Loucy (cell line): Measurements from ENCODE around the gene PRKN.

ENCODE experiments used
- EZH2phosphoT487 ChIP-seq: fragments of 200-600 bp; IDR thresholded peaks from 2 replicates; pipeline ENCODE4 v1.6.1; 2018; ENCODE audit warnings: antibody characterized with exemption, mild to moderate bottlenecking, moderate library complexity, borderline replicate concordance
- TF ChIP-seq, protein P1 (sequence below): fragments of 200-600 bp; sonication (generic); conservative IDR thresholded peaks from 2 replicates; pipeline ENCODE4 v1.5.1; 2014; ENCODE audit warnings: mild to moderate bottlenecking, antibody characterized with exemption, low read length

- TF ChIP-seq, protein P1, sequence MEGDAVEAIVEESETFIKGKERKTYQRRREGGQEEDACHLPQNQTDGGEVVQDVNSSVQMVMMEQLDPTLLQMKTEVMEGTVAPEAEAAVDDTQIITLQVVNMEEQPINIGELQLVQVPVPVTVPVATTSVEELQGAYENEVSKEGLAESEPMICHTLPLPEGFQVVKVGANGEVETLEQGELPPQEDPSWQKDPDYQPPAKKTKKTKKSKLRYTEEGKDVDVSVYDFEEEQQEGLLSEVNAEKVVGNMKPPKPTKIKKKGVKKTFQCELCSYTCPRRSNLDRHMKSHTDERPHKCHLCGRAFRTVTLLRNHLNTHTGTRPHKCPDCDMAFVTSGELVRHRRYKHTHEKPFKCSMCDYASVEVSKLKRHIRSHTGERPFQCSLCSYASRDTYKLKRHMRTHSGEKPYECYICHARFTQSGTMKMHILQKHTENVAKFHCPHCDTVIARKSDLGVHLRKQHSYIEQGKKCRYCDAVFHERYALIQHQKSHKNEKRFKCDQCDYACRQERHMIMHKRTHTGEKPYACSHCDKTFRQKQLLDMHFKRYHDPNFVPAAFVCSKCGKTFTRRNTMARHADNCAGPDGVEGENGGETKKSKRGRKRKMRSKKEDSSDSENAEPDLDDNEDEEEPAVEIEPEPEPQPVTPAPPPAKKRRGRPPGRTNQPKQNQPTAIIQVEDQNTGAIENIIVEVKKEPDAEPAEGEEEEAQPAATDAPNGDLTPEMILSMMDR = no peak
- TF ChIP-seq EZH2phosphoT487 = no peak
Observed at GRCh38 chr6:162261598-162261997, 466.0 kb downstream of the PRKN start.
